ENCODE measurements around the gene GRM1.

DNA sequence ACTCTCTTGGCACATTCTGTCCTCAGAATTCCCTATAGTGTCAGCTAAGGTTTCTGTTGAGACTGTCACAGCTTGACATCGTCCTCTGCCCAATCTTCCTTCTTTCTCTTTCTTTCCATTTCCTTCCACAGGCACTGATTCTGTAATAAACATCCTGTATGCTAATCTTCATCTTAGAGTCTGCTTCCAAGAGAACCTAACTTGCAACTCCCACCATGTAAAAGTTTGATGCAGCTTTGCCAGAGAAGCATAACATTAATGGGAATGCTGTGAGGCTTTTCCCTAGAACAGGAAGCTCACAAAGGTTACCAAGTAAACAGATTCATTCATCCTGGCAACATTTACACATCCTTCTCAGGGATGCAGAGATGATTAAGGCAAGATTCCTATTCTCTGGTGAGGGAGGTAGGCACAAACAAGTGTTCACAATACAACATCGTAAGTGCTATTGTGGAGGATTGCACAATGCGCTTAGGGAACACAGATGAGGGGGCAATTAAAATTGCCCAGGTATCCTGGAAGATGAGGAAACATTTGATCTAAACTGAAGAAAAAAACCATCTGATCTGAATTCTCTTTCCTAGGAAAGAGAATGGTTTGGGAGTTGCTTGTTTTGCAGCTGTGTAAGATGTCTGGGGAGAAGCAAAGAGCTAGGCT is 74.7 kb downstream of the GRM1 start:
- TF ChIP-seq CTCF (conservative IDR thresholded peaks at IDR 0.05; ENCODE audit: low read length) (no peak), EZH2phosphoT487 (IDR thresholded peaks at IDR 0.05; ENCODE audit: borderline replicate concordance) (no peak)

Measured in Loucy (cell line).